WTC11 (cell line): Measurements from ENCODE around the gene SNRPA. TPM values are rescaled to one million over a fixed set of nuclear protein-coding genes. Genes with fewer than 3 reads are reported as not detected.

Source experiments
- ATAC-seq: fragments of 200-7000 bp; cut with Tn5 transposase; 2 replicates; pipeline ENCODE4 v1.10.0; 2021; ENCODE audit warnings: mild to moderate bottlenecking, moderate library complexity
- CTCF ChIA-PET: fragments of 300-600 bp; sonication (Branson Sonifier 250); formaldehyde crosslinking; loops from one replicate; lab custom pipeline; 2021; ENCODE audit warnings: antibody characterized with exemption; lab: Charles Lee
- POLR2A ChIA-PET: fragments of 350-600 bp; sonication (Branson Sonifier 250); formaldehyde crosslinking; loops from one replicate; lab custom pipeline; 2021; ENCODE audit warnings: antibody characterized with exemption; lab: Charles Lee
- DNase-seq: peaks from one replicate; pipeline ENCODE4 v3.0.0; 2021; ENCODE audit warnings: low spot score
- H3K27ac Mint-ChIP-seq: 2 replicates; pipeline ENCODE4 v1.8.0; 2021; ENCODE audit warnings: mixed read lengths
- H3K27me3 Mint-ChIP-seq: 2 replicates; pipeline ENCODE4 v1.8.0; 2021; ENCODE audit warnings: low read depth, mild to moderate bottlenecking, moderate library complexity, mixed read lengths
- H3K36me3 Mint-ChIP-seq: 2 replicates; pipeline ENCODE4 v1.8.0; 2021; ENCODE audit warnings: mixed read lengths
- H3K4me1 Mint-ChIP-seq: 2 replicates; pipeline ENCODE4 v1.8.0; 2022; ENCODE audit warnings: mixed read lengths
- H3K4me3 Mint-ChIP-seq: 2 replicates; pipeline ENCODE4 v1.8.0; 2021; ENCODE audit warnings: mild to moderate bottlenecking, moderate library complexity, mixed read lengths
- H3K9me3 Mint-ChIP-seq: 2 replicates; pipeline ENCODE4 v1.8.0; 2021; ENCODE audit warnings: mixed read lengths
- CREB1 ChIP-seq: sonication (generic); formaldehyde crosslinking; IDR thresholded peaks from 2 replicates; pipeline ENCODE4 v1.8.0; 2023; ENCODE audit warnings: mild to moderate bottlenecking, missing genetic modification reagents
- CREM ChIP-seq: sonication (generic); formaldehyde crosslinking; IDR thresholded peaks from 2 replicates; pipeline ENCODE4 v1.8.1; 2022; ENCODE audit warnings: mild to moderate bottlenecking, missing genetic modification reagents, moderate library complexity
- ELF4 ChIP-seq: sonication (generic); formaldehyde crosslinking; IDR thresholded peaks from 2 replicates; pipeline ENCODE4 v1.8.1; 2022; ENCODE audit warnings: low read depth, mild to moderate bottlenecking, moderate library complexity, missing genetic modification reagents
- EMX1 ChIP-seq: fragments of 250-450 bp; sonication (Bioruptor Pico); IDR thresholded peaks from 2 replicates; pipeline ENCODE4 v1.8.0; 2021; ENCODE audit warnings: mild to moderate bottlenecking
- FOXK1 ChIP-seq: sonication (generic); formaldehyde crosslinking; IDR thresholded peaks from 2 replicates; pipeline ENCODE4 v1.8.0; 2022; ENCODE audit warnings: mild to moderate bottlenecking, moderate library complexity, missing genetic modification reagents
- FOXP1 ChIP-seq: sonication (generic); formaldehyde crosslinking; IDR thresholded peaks from 2 replicates; pipeline ENCODE4 v1.8.0; 2022; ENCODE audit warnings: missing genetic modification reagents, mild to moderate bottlenecking, moderate library complexity, borderline replicate concordance
- GABPB1 ChIP-seq: sonication (generic); formaldehyde crosslinking; IDR thresholded peaks from 2 replicates; pipeline ENCODE4 v1.8.1; 2023; ENCODE audit warnings: mild to moderate bottlenecking, missing genetic modification reagents
- NR2C2 ChIP-seq: sonication (generic); formaldehyde crosslinking; IDR thresholded peaks from 2 replicates; pipeline ENCODE4 v1.8.0; 2022; ENCODE audit warnings: mild to moderate bottlenecking, missing genetic modification reagents
- NR3C1 ChIP-seq: sonication (generic); formaldehyde crosslinking; conservative IDR thresholded peaks from 2 replicates; pipeline ENCODE4 v1.8.1; 2023; ENCODE audit warnings: low read depth, mild to moderate bottlenecking, missing genetic modification reagents
- SP1 ChIP-seq: sonication (generic); formaldehyde crosslinking; conservative IDR thresholded peaks from 2 replicates; pipeline ENCODE4 v1.8.1; 2022; ENCODE audit warnings: missing genetic modification reagents
- TCF7 ChIP-seq: sonication (generic); formaldehyde crosslinking; IDR thresholded peaks from 2 replicates; pipeline ENCODE4 v1.8.0; 2022; ENCODE audit warnings: mild to moderate bottlenecking, low read depth, missing genetic modification reagents, moderate library complexity
- TEAD1 ChIP-seq: sonication (generic); formaldehyde crosslinking; IDR thresholded peaks from 2 replicates; pipeline ENCODE4 v1.8.0; 2022; ENCODE audit warnings: mild to moderate bottlenecking, missing genetic modification reagents
- ZBTB21 ChIP-seq: sonication (generic); formaldehyde crosslinking; IDR thresholded peaks from 2 replicates; pipeline ENCODE4 v1.8.1; 2023; ENCODE audit warnings: mild to moderate bottlenecking, missing genetic modification reagents, borderline replicate concordance
- total RNA-seq: library from RNA; stranded (reverse); gene quantifications from 3 replicates; pipeline ENCODE4 v1.2.3, GENCODE V29; 2021
- TF ChIP-seq, protein P1 (sequence below): sonication (generic); formaldehyde crosslinking; IDR thresholded peaks from 2 replicates; pipeline ENCODE4 v1.8.0; 2023; ENCODE audit warnings: missing genetic modification reagents, mild to moderate bottlenecking, borderline replicate concordance
- TF ChIP-seq, protein P2 (sequence below): sonication (generic); formaldehyde crosslinking; IDR thresholded peaks from 2 replicates; pipeline ENCODE4 v1.8.1; 2022; ENCODE audit warnings: mild to moderate bottlenecking, moderate library complexity, missing genetic modification reagents
- TF ChIP-seq, protein P3 (sequence below): sonication (generic); formaldehyde crosslinking; IDR thresholded peaks from 2 replicates; pipeline ENCODE4 v1.8.0; 2023; ENCODE audit warnings: missing genetic modification reagents
- TF ChIP-seq, protein P4 (sequence below): sonication (generic); formaldehyde crosslinking; IDR thresholded peaks from 2 replicates; pipeline ENCODE4 v1.8.0; 2022; ENCODE audit warnings: missing genetic modification reagents

The SNRPA gene
- total RNA-seq, 1 experiment from 2014 or later, result 227 TPM

DNA sequence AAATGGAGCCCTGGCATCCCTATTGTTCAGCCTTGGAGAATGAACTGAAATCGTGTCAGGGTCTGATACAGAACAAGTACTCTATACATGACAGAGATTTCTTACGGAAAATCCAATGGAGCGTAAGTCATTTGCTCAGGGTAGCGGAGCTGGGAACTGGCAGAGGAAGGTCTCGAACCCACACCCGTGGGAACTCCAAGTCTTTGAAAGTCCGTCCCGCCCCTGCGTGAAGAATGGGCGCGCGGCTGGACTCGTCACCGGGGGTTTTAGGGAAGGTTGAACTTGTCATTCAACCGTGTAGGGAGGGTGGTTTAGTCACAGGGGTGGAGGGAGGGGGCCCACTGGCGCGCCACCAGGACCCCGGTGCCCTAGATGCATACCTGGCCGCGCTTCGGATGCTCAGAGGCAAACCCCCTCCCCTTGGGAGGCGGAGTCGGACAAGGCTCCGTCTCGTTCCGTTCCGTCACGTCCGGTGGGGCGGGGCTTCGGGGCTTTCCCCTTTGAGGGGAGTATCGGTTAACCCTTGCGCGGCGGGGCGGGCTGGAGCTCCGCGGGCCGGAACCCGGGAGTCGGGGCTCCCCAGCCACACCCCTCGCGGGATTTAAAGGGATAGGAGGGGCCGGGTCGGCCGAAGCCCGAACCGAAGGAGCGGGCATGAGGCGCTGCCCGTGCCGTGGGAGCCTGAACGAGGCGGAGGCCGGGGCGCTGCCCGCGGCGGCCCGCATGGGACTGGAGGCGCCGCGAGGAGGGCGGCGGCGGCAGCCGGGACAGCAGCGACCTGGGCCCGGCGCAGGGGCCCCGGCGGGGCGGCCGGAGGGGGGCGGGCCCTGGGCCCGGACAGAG, 34.3 kb upstream of the SNRPA start, which contains the start of the genes COQ8B and ITPKC:
Gene COQ8B (minus strand): TSS at position 405 of the 843 bp plus-strand sequence. CDS start 2,254 bp downstream, outside the sequence.
Gene ITPKC (plus strand): TSS at position 631 of the 843 bp plus-strand sequence. CDS start 24 bp downstream, at position 655.
- TF ChIP-seq, protein P1, sequence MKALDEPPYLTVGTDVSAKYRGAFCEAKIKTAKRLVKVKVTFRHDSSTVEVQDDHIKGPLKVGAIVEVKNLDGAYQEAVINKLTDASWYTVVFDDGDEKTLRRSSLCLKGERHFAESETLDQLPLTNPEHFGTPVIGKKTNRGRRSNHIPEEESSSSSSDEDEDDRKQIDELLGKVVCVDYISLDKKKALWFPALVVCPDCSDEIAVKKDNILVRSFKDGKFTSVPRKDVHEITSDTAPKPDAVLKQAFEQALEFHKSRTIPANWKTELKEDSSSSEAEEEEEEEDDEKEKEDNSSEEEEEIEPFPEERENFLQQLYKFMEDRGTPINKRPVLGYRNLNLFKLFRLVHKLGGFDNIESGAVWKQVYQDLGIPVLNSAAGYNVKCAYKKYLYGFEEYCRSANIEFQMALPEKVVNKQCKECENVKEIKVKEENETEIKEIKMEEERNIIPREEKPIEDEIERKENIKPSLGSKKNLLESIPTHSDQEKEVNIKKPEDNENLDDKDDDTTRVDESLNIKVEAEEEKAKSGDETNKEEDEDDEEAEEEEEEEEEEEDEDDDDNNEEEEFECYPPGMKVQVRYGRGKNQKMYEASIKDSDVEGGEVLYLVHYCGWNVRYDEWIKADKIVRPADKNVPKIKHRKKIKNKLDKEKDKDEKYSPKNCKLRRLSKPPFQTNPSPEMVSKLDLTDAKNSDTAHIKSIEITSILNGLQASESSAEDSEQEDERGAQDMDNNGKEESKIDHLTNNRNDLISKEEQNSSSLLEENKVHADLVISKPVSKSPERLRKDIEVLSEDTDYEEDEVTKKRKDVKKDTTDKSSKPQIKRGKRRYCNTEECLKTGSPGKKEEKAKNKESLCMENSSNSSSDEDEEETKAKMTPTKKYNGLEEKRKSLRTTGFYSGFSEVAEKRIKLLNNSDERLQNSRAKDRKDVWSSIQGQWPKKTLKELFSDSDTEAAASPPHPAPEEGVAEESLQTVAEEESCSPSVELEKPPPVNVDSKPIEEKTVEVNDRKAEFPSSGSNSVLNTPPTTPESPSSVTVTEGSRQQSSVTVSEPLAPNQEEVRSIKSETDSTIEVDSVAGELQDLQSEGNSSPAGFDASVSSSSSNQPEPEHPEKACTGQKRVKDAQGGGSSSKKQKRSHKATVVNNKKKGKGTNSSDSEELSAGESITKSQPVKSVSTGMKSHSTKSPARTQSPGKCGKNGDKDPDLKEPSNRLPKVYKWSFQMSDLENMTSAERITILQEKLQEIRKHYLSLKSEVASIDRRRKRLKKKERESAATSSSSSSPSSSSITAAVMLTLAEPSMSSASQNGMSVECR (CRISPR knock-in tag), result peak; percentile 55; the same call in 1 of the 2 replicates
- TF ChIP-seq, protein P2, sequence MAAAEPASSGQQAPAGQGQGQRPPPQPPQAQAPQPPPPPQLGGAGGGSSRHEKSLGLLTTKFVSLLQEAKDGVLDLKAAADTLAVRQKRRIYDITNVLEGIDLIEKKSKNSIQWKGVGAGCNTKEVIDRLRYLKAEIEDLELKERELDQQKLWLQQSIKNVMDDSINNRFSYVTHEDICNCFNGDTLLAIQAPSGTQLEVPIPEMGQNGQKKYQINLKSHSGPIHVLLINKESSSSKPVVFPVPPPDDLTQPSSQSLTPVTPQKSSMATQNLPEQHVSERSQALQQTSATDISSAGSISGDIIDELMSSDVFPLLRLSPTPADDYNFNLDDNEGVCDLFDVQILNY (CRISPR knock-in tag), result 0 out of 2 replicates have a peak, but pooled peaks have one; percentile 57
- TF ChIP-seq SP1 (CRISPR knock-in tag) (peak; percentile 96), CREM (CRISPR knock-in tag) (peak; percentile 75; the same call in 1 of the 2 replicates), TCF7 (CRISPR knock-in tag) (no peak), CREB1 (no peak), FOXP1 (no peak), ELF4 (CRISPR knock-in tag) (no peak), NR3C1 (CRISPR knock-in tag) (no peak), NR2C2 (no peak), GABPB1 (CRISPR knock-in tag) (peak; percentile 37; the same call in 1 of the 2 replicates), TEAD1 (no peak), ZBTB21 (no peak), EMX1 (no peak)
- TF ChIP-seq, protein P3, sequence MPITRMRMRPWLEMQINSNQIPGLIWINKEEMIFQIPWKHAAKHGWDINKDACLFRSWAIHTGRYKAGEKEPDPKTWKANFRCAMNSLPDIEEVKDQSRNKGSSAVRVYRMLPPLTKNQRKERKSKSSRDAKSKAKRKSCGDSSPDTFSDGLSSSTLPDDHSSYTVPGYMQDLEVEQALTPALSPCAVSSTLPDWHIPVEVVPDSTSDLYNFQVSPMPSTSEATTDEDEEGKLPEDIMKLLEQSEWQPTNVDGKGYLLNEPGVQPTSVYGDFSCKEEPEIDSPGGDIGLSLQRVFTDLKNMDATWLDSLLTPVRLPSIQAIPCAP (CRISPR knock-in tag), result no peak
- H3K27me3 Mint-ChIP-seq, result no peaks in the 10 kb centered on the region
- ChIA-PET POLR2A (interaction anchor here (0.6 to 2.2 kb wide), 14 partner anchors 11 to 251 kb away, joined by 3 to 18 read pairs (median 4); partner anchors contain the start of genes ACTMAP, BLVRB, EGLN2 and NUMBL), CTCF (interaction anchor here (0.6 to 2.2 kb wide), 14 partner anchors 14 to 731 kb away, joined by 3 to 16 read pairs (median 6); partner anchors contain the start of genes ACTMAP, EGLN2, NUMBL and RAB4B)
- DNase-seq, result peak; percentile 100
- H3K4me1 Mint-ChIP-seq, result peaks cover 33% of the 10 kb centered on the region
- peak within 1 kb of the TSS; percentile 98 for H3K4me3 Mint-ChIP-seq
- peak within 1 kb of the TSS; percentile 99 for H3K27ac Mint-ChIP-seq
- H3K9me3 Mint-ChIP-seq, result no peaks in the 10 kb centered on the region
- ATAC-seq, result peak; percentile 55
- H3K36me3 Mint-ChIP-seq, result peaks cover 13% of the 10 kb centered on the region

DNA sequence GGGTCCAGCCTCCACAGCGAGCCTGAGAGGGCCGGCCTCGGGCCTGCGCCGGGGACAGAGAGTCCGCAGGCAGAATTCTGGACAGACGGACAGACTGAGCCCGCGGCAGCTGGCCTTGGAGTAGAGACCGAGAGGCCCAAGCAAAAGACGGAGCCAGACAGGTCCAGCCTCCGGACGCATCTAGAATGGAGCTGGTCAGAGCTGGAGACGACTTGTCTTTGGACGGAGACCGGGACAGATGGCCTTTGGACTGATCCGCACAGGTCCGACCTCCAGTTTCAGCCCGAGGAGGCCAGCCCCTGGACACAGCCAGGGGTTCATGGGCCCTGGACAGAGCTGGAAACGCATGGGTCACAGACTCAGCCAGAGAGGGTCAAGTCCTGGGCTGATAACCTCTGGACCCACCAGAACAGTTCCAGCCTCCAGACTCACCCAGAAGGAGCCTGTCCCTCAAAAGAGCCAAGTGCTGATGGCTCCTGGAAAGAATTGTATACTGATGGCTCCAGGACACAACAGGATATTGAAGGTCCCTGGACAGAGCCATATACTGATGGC, 33.6 kb upstream of the SNRPA start:
- Mint-ChIP-seq H3K27ac (peak overlapping the region; percentile 94), H3K27me3 (no peaks in the 10 kb centered on the region), H3K36me3 (peaks cover 13% of the 10 kb centered on the region), H3K9me3 (no peaks in the 10 kb centered on the region), H3K4me3 (peak overlapping the region; percentile 91), H3K4me1 (peaks cover 33% of the 10 kb centered on the region)
- ATAC-seq, result no peak
- POLR2A ChIA-PET, result interaction anchor here (1.0 to 2.2 kb wide), 12 partner anchors 10 to 252 kb away, joined by 3 to 18 read pairs (median 4); partner anchors contain the start of genes ACTMAP, BLVRB, EGLN2 and NUMBL
- no peak for DNase-seq
- TF ChIP-seq, protein P4, sequence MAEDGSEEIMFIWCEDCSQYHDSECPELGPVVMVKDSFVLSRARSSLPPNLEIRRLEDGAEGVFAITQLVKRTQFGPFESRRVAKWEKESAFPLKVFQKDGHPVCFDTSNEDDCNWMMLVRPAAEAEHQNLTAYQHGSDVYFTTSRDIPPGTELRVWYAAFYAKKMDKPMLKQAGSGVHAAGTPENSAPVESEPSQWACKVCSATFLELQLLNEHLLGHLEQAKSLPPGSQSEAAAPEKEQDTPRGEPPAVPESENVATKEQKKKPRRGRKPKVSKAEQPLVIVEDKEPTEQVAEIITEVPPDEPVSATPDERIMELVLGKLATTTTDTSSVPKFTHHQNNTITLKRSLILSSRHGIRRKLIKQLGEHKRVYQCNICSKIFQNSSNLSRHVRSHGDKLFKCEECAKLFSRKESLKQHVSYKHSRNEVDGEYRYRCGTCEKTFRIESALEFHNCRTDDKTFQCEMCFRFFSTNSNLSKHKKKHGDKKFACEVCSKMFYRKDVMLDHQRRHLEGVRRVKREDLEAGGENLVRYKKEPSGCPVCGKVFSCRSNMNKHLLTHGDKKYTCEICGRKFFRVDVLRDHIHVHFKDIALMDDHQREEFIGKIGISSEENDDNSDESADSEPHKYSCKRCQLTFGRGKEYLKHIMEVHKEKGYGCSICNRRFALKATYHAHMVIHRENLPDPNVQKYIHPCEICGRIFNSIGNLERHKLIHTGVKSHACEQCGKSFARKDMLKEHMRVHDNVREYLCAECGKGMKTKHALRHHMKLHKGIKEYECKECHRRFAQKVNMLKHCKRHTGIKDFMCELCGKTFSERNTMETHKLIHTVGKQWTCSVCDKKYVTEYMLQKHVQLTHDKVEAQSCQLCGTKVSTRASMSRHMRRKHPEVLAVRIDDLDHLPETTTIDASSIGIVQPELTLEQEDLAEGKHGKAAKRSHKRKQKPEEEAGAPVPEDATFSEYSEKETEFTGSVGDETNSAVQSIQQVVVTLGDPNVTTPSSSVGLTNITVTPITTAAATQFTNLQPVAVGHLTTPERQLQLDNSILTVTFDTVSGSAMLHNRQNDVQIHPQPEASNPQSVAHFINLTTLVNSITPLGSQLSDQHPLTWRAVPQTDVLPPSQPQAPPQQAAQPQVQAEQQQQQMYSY (CRISPR knock-in tag), result 0 out of 2 replicates have a peak, but pooled peaks have one; percentile 11
- TF ChIP-seq FOXK1 (CRISPR knock-in tag), result no peak
- CTCF ChIA-PET, result interaction anchor here (0.6 to 2.2 kb wide), 11 partner anchors 15 to 487 kb away, joined by 3 to 16 read pairs (median 6); partner anchors contain the start of genes ACTMAP, EGLN2, NUMBL and RAB4B
